OCI-LY1 (cell line): Measurements from ENCODE around the gene RUNX1.

Source experiments
- H2AFZ ChIP-seq: fragments of 200-600 bp; sonication (generic), shearing (Covaris generic); 2 replicates; pipeline ENCODE4 v1.6.0; 2014; ENCODE audit warnings: antibody characterized with exemption, mild to moderate bottlenecking, low read length
- H3F3A ChIP-seq: fragments of 200-600 bp; sonication (generic), shearing (Covaris generic); 2 replicates; pipeline ENCODE4 v1.6.0; 2014; ENCODE audit warnings: mild to moderate bottlenecking, antibody characterized with exemption, low read length, moderate library complexity; ENCODE audit not compliant: insufficient read depth
- H3K27ac ChIP-seq: fragments of 200-600 bp; sonication (generic); 2 replicates; pipeline ENCODE4 v1.5.1; 2014; ENCODE audit warnings: low read length, mixed run types, mild to moderate bottlenecking, low read depth; ENCODE audit not compliant: poor library complexity, severe bottlenecking
- H3K27me3 ChIP-seq: fragments of 200-600 bp; sonication (generic); 2 replicates; pipeline ENCODE4 v1.6.0; 2014; ENCODE audit warnings: antibody characterized with exemption, mild to moderate bottlenecking, low read length, moderate library complexity; ENCODE audit not compliant: insufficient read depth
- H3K36me3 ChIP-seq: fragments of 200-600 bp; sonication (generic); 2 replicates; pipeline ENCODE4 v1.6.1; 2014; ENCODE audit warnings: mild to moderate bottlenecking, antibody characterized with exemption, low read length, moderate library complexity, mixed read lengths; ENCODE audit not compliant: insufficient read depth
- H3K4me1 ChIP-seq: fragments of 200-600 bp; sonication (generic); 2 replicates; pipeline ENCODE4 v1.5.1; 2014; ENCODE audit warnings: mild to moderate bottlenecking, low read length, moderate library complexity; ENCODE audit not compliant: insufficient read depth, severe bottlenecking
- H3K4me2 ChIP-seq: fragments of 200-600 bp; sonication (generic), shearing (Covaris generic); 2 replicates; pipeline ENCODE4 v1.6.1; 2014; ENCODE audit warnings: low read length
- H3K4me3 ChIP-seq: fragments of 200-600 bp; sonication (generic); 2 replicates; pipeline ENCODE4 v1.5.1; 2014; ENCODE audit warnings: low read length, low read depth, mild to moderate bottlenecking, mixed read lengths; ENCODE audit not compliant: poor library complexity, severe bottlenecking
- H3K79me2 ChIP-seq: fragments of 200-600 bp; shearing (Covaris generic); 2 replicates; pipeline ENCODE4 v1.6.1; 2016; ENCODE audit warnings: mixed run types, low read length, mixed read lengths; ENCODE audit not compliant: insufficient read depth
- H3K9ac ChIP-seq: fragments of 200-600 bp; sonication (generic), shearing (Covaris generic); 2 replicates; pipeline ENCODE4 v1.6.1; 2014; ENCODE audit warnings: mild to moderate bottlenecking, low read length, mixed read lengths
- H3K9me2 ChIP-seq: fragments of 200-600 bp; sonication (generic), shearing (Covaris generic); 2 replicates; pipeline ENCODE4 v1.6.1; 2014; ENCODE audit warnings: low read depth, mild to moderate bottlenecking, low read length, mixed read lengths
- H3K9me3 ChIP-seq: fragments of 200-600 bp; shearing (Covaris generic); 2 replicates; pipeline ENCODE4 v1.6.1; 2014; ENCODE audit warnings: low read length, mixed read lengths
- H4K20me1 ChIP-seq: fragments of 200-600 bp; sonication (generic), shearing (Covaris generic); 2 replicates; pipeline ENCODE4 v1.6.0; 2016; ENCODE audit warnings: mild to moderate bottlenecking, low read length; ENCODE audit not compliant: insufficient read depth
- EZH2 ChIP-seq: fragments of 200-600 bp; sonication (generic), shearing (Covaris generic); IDR thresholded peaks from 2 replicates; pipeline ENCODE4 v1.8.0; 2017; ENCODE audit warnings: borderline replicate concordance, mixed run types, mild to moderate bottlenecking, antibody characterized with exemption, low read length, moderate library complexity, mixed read lengths
- TF ChIP-seq, protein P1 (sequence below): fragments of 200-600 bp; sonication (generic), shearing (Covaris generic); IDR thresholded peaks from 2 replicates; pipeline ENCODE4 v1.5.1; 2017; ENCODE audit warnings: mild to moderate bottlenecking, antibody characterized with exemption, low read length, moderate library complexity, mixed read lengths

Gene RUNX1

GRCh38 chr21:34792504-34793089, 256.5 kb downstream of the RUNX1 start:
- Histone ChIP-seq H3K9me3 (no peaks in the 10 kb centered on the region), H4K20me1 (no peaks in the 10 kb centered on the region), H3K79me2 (no peaks in the 10 kb centered on the region), H3K36me3 (peaks cover 50% of the 10 kb centered on the region), H3K4me1 (no peaks in the 10 kb centered on the region), H3K27me3 (no peaks in the 10 kb centered on the region), H3K9ac (no peak overlapping the region), H3F3A (no peaks in the 10 kb centered on the region), H2AFZ (no peak overlapping the region), H3K4me2 (no peak overlapping the region), H3K27ac (no peak overlapping the region), H3K9me2 (no peaks in the 10 kb centered on the region), H3K4me3 (no peak overlapping the region)
- no peak for TF ChIP-seq EZH2
- TF ChIP-seq, protein P1, sequence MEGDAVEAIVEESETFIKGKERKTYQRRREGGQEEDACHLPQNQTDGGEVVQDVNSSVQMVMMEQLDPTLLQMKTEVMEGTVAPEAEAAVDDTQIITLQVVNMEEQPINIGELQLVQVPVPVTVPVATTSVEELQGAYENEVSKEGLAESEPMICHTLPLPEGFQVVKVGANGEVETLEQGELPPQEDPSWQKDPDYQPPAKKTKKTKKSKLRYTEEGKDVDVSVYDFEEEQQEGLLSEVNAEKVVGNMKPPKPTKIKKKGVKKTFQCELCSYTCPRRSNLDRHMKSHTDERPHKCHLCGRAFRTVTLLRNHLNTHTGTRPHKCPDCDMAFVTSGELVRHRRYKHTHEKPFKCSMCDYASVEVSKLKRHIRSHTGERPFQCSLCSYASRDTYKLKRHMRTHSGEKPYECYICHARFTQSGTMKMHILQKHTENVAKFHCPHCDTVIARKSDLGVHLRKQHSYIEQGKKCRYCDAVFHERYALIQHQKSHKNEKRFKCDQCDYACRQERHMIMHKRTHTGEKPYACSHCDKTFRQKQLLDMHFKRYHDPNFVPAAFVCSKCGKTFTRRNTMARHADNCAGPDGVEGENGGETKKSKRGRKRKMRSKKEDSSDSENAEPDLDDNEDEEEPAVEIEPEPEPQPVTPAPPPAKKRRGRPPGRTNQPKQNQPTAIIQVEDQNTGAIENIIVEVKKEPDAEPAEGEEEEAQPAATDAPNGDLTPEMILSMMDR: no peak

DNA sequence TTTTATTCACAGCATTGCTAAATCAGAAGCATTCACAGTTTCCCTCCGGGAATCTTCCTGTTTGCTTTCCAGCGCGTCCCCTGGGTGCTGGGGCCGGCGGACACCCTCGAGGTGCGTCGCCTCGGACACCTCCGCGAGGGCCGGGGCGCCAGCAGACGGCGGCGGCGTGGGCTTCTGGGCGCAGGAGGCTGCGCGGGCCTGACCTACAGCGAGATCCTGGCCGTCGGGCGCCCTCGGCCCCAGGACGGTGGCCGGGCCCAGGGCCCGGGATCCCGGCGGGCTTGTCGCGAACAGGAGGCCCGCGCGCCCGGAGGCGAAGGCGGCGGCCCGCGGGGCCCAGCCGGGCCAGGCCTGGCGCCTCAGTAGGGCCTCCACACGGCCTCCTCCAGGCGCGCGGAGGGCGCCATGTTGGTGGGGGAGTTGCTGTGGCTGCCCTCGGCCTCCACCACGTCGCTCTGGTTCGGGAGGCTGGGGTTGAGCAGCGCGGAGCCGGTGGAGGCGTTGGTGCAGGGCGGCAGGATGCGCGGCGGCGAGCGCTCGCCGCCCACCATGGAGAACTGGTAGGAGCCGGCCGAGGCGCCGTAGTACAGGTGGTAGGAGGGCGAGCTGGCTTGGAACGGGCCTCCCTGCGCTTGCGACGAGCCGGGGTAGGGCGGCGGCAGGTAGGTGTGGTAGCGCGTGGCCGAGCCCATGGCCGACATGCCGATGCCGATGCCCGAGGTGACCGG, 257.2 kb downstream of the RUNX1 start:
- no peak overlapping the region for H2AFZ ChIP-seq
- no peaks in the 10 kb centered on the region for H3K9me2 ChIP-seq
- H3K9ac ChIP-seq: no peak overlapping the region
- no peaks in the 10 kb centered on the region for H3F3A ChIP-seq
- TF ChIP-seq, protein P1: no peak
- no peak for TF ChIP-seq EZH2
- H3K36me3 ChIP-seq: peaks cover 43% of the 10 kb centered on the region
- no peak overlapping the region for H3K4me2 ChIP-seq
- no peaks in the 10 kb centered on the region for H3K79me2 ChIP-seq
- no peaks in the 10 kb centered on the region for H3K4me1 ChIP-seq
- H3K27ac ChIP-seq: no peak overlapping the region
- no peaks in the 10 kb centered on the region for H4K20me1 ChIP-seq
- no peaks in the 10 kb centered on the region for H3K27me3 ChIP-seq
- no peak overlapping the region for H3K4me3 ChIP-seq
- H3K9me3 ChIP-seq: no peaks in the 10 kb centered on the region

DNA sequence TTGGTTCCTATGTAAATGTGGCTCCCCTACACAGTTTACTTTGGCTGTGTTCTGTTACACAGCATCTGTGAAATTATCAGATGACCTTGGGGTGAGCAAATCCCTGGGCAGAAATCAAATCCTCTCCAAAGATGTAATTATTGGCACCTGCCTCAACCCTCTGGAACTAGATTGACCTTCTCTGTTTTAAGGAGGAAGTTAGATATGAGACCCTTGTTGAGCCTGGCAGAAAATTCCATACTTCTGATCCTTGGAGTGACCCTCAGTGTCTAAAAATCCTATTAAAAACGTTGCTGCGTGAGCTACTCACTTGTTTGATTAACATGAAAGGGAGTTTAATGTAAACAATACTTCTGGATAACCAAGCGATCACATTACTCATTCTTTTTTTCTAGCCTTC, 258.3 kb downstream of the RUNX1 start:
- H3K4me2 ChIP-seq: no peak overlapping the region
- no peaks in the 10 kb centered on the region for H3F3A ChIP-seq
- no peaks in the 10 kb centered on the region for H3K27me3 ChIP-seq
- H4K20me1 ChIP-seq: no peaks in the 10 kb centered on the region
- H3K27ac ChIP-seq: no peak overlapping the region
- H3K9me3 ChIP-seq: no peaks in the 10 kb centered on the region
- no peak overlapping the region for H2AFZ ChIP-seq
- H3K79me2 ChIP-seq: no peaks in the 10 kb centered on the region
- peaks cover 32% of the 10 kb centered on the region for H3K36me3 ChIP-seq
- no peak for TF ChIP-seq EZH2
- TF ChIP-seq, protein P1: no peak
- H3K4me1 ChIP-seq: no peaks in the 10 kb centered on the region
- no peak overlapping the region for H3K4me3 ChIP-seq
- H3K9ac ChIP-seq: no peak overlapping the region
- no peaks in the 10 kb centered on the region for H3K9me2 ChIP-seq
